Activated naive CD8-positive, alpha-beta T cell treated with anti-CD3 and anti-CD28 coated beads, Interleukin-2, amount 10 ng/mL, durations not matched to agents 7 days and 5 days (primary cell): ENCODE data around the gene LDLRAD3. TPM values are rescaled to one million over a fixed set of nuclear protein-coding genes. Genes with fewer than 3 reads are reported as not detected.

Source experiments
- ATAC-seq: fragments of 150-1000 bp; cut with Tn5 transposase; one replicate; pipeline ENCODE4 v1.10.0; 2021; ENCODE audit warnings: low read depth, moderate library complexity
- POLR2A ChIA-PET: fragments of 350-600 bp; sonication (Branson Sonifier 250); formaldehyde crosslinking; loops from one replicate; lab custom pipeline; 2021; ENCODE audit warnings: antibody characterized with exemption; lab: Charles Lee
- DNase-seq: peaks from one replicate; pipeline ENCODE4 v3.0.0; 2021
- H3K27ac Mint-ChIP-seq: one replicate; pipeline ENCODE4 v1.8.0; 2022; ENCODE audit warnings: mild to moderate bottlenecking, mixed read lengths
- H3K27me3 Mint-ChIP-seq: one replicate; pipeline ENCODE4 v1.8.0; 2022; ENCODE audit warnings: mild to moderate bottlenecking, moderate library complexity, mixed read lengths
- H3K36me3 Mint-ChIP-seq: one replicate; pipeline ENCODE4 v1.8.0; 2021; ENCODE audit warnings: mild to moderate bottlenecking, mixed read lengths
- H3K4me1 Mint-ChIP-seq: one replicate; pipeline ENCODE4 v1.8.0; 2021; ENCODE audit warnings: mixed read lengths
- H3K4me3 Mint-ChIP-seq: one replicate; pipeline ENCODE4 v1.8.0; 2022; ENCODE audit warnings: mild to moderate bottlenecking, moderate library complexity, mixed read lengths
- H3K9me3 Mint-ChIP-seq: one replicate; pipeline ENCODE4 v1.8.0; 2021; ENCODE audit warnings: mixed read lengths
- total RNA-seq, 2 experiments: library from RNA; stranded (reverse); gene quantifications; one replicate each; pipeline ENCODE4 v1.2.3, GENCODE V29; 2021

LDLRAD3 gene
- total RNA-seq, 2 experiments from 2014 or later = 0.09 TPM; not detected in 1

GRCh38 chr11:35974882-35975589 is 31.2 kb downstream of the LDLRAD3 start:
- ATAC-seq (no peak), DNase-seq (no peak)
- no peaks in the 10 kb centered on the region for H3K4me1 Mint-ChIP-seq
- H3K4me3 Mint-ChIP-seq = no peak overlapping the region
- peaks cover 3% of the 10 kb centered on the region for H3K9me3 Mint-ChIP-seq
- no peak overlapping the region for H3K27ac Mint-ChIP-seq
- POLR2A ChIA-PET = no interaction called here
- peaks cover 5% of the 10 kb centered on the region for H3K27me3 Mint-ChIP-seq
- no peaks in the 10 kb centered on the region for H3K36me3 Mint-ChIP-seq

DNA sequence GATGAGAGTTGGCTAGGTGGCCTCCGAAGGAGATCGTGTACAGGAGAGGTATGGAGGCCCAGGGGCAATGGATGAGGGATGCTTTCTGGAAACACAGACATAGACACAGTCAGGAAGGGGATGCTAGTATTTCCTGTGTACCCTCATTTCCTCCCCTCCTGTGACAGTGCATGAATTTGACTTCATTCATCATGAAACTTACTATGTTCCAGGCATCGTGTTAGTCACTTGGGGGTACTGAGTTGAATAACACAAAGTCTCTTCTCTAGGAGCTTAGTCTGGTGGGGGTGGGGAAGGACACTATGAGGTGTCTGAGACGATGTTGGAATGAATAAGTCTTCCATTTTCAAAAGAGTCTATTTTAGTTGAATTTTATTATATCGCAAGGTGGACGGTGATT is 32.6 kb downstream of the LDLRAD3 start:
- ATAC-seq (no peak), DNase-seq (no peak)
- H3K4me3 Mint-ChIP-seq = no peak overlapping the region
- no peaks in the 10 kb centered on the region for H3K4me1 Mint-ChIP-seq
- H3K27me3 Mint-ChIP-seq = peaks cover 4% of the 10 kb centered on the region
- no peak overlapping the region for H3K27ac Mint-ChIP-seq
- H3K9me3 Mint-ChIP-seq = peaks cover 3% of the 10 kb centered on the region
- H3K36me3 Mint-ChIP-seq = no peaks in the 10 kb centered on the region
- POLR2A ChIA-PET = no interaction called here

- Mint-ChIP-seq H3K4me1 (no peaks in the 10 kb centered on the region), H3K27me3 (peaks cover 2% of the 10 kb centered on the region), H3K36me3 (no peaks in the 10 kb centered on the region), H3K27ac (no peak overlapping the region), H3K4me3 (no peak overlapping the region), H3K9me3 (peaks cover under 1% of the 10 kb centered on the region)
- DNase-seq (no peak), ATAC-seq (no peak)
- POLR2A ChIA-PET = no interaction called here
Measured at GRCh38 chr11:35978183-35978582, 34.3 kb downstream of the LDLRAD3 start.

DNA sequence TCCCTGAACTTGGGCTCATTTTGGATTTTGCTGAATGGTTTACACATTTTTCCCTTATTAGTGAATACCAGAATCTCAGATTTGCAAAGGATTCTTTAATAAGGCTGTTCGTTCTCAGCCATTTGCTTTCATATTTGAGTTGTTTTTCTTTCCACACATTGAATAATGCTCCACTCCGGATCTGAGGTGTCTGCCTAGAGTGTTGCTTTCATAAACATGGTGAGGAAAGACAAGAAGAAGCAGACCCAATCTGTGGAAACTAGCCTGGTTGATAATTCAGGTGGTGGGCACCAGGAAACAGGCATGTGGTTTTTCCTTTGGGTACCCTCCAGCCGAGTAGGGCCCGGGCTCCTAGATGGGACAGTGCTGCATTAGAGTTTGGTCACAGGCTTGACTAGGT is 35.0 kb downstream of the LDLRAD3 start:
- peaks cover 2% of the 10 kb centered on the region for H3K27me3 Mint-ChIP-seq
- no peaks in the 10 kb centered on the region for H3K36me3 Mint-ChIP-seq
- DNase-seq = no peak
- H3K27ac Mint-ChIP-seq = no peak overlapping the region
- no peaks in the 10 kb centered on the region for H3K9me3 Mint-ChIP-seq
- ATAC-seq = no peak
- no peak overlapping the region for H3K4me3 Mint-ChIP-seq
- POLR2A ChIA-PET = no interaction called here
- no peaks in the 10 kb centered on the region for H3K4me1 Mint-ChIP-seq

DNA sequence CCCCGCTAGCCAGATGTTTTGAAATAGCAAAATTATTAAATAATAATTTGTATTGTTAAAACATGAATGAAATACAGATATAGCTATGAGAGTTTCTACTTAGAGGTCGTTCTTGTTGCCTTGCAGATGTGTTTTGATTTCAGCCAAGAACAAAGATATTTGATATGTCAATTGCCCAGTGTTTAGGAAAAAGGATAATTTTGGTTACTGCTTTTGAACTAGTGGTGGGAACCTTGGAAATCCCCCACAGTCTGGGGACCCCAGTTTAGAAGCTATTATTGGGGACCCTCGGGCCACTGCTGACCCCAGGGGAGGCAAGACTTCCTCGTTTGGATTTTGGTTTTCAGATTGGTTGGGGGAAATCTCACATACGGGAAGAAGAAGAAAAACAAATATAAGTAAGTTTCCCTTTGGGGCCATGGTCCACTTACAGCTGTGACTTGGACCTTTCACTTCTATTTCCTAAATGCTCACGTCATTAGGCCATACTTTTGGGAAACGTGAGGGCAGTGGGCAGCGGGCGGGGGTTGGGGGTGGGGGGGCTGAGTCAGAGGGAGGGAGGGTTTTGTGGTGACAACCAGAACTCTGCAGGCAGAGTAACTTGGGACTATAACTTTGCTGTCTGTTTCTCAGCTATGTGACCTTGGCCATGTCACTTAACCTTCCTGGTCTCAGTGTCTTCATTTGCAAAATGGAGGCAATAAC is 37.0 kb downstream of the LDLRAD3 start:
- Mint-ChIP-seq H3K9me3 (peaks cover 1% of the 10 kb centered on the region), H3K4me1 (no peaks in the 10 kb centered on the region), H3K27me3 (peaks cover 6% of the 10 kb centered on the region), H3K36me3 (no peaks in the 10 kb centered on the region), H3K4me3 (no peak overlapping the region), H3K27ac (no peak overlapping the region)
- POLR2A ChIA-PET = no interaction called here
- no peak for ATAC-seq
- no peak for DNase-seq

DNA sequence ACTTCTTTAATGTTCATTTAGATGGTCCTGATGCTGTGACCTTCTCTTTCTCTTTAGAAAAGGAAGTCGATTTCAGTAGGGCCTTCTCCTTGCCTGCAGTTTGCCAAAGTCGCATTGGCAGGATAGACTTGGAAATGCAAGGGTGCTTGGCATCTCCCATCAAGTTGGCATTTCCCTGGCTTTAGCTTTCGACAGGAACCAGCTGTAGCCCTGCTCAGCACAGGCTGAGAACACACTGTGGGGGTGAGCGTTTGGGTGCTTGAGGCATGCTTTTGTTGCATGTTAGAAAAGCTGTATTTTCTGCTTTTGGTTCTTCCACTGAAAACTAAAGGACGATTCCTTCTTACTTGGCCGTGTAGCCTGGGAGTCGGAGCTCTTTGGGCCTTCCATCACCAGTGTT is 37.7 kb downstream of the LDLRAD3 start:
- H3K27me3 Mint-ChIP-seq = peaks cover 6% of the 10 kb centered on the region
- no peak for ATAC-seq
- no peaks in the 10 kb centered on the region for H3K36me3 Mint-ChIP-seq
- no peak overlapping the region for H3K27ac Mint-ChIP-seq
- H3K9me3 Mint-ChIP-seq = peaks cover 1% of the 10 kb centered on the region
- H3K4me1 Mint-ChIP-seq = no peaks in the 10 kb centered on the region
- no peak overlapping the region for H3K4me3 Mint-ChIP-seq
- POLR2A ChIA-PET = no interaction called here
- no peak for DNase-seq

- Mint-ChIP-seq H3K4me1 (no peaks in the 10 kb centered on the region), H3K27ac (no peak overlapping the region), H3K27me3 (peaks cover 6% of the 10 kb centered on the region), H3K9me3 (peaks cover 1% of the 10 kb centered on the region), H3K4me3 (no peak overlapping the region), H3K36me3 (no peaks in the 10 kb centered on the region)
- ATAC-seq (no peak), DNase-seq (no peak)
- POLR2A ChIA-PET = no interaction called here
Measured at GRCh38 chr11:35982061-35982460, 38.2 kb downstream of the LDLRAD3 start.

- no peaks in the 10 kb centered on the region for H3K36me3 Mint-ChIP-seq
- H3K4me1 Mint-ChIP-seq = no peaks in the 10 kb centered on the region
- no peak for DNase-seq
- POLR2A ChIA-PET = no interaction called here
- H3K27me3 Mint-ChIP-seq = peaks cover 6% of the 10 kb centered on the region
- no peak for ATAC-seq
- H3K9me3 Mint-ChIP-seq = peaks cover 1% of the 10 kb centered on the region
- no peak overlapping the region for H3K27ac Mint-ChIP-seq
- H3K4me3 Mint-ChIP-seq = no peak overlapping the region
Measured at GRCh38 chr11:35983981-35984380, 40.1 kb downstream of the LDLRAD3 start.

DNA sequence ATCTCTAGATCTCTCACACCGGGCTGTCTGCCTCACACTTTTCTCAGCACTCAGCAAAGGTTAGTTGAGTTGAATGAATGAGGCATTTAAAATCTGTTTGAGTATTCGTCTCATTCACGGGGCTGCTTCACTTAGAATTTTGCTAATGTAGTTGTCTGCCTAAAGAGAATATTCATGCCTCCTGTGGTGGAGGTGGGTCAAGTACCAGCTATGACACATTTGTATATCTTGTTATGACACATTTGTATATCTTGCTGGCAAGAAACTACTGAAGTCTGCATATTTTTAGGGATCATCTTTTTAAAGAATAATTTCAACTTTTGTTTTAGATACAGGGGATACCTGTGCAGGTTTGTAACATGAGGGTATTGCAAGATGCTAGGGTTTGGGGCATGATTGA is 43.1 kb downstream of the LDLRAD3 start:
- H3K9me3 Mint-ChIP-seq = peaks cover 1% of the 10 kb centered on the region
- no peaks in the 10 kb centered on the region for H3K4me1 Mint-ChIP-seq
- POLR2A ChIA-PET = no interaction called here
- H3K27ac Mint-ChIP-seq = no peak overlapping the region
- H3K36me3 Mint-ChIP-seq = no peaks in the 10 kb centered on the region
- no peak overlapping the region for H3K4me3 Mint-ChIP-seq
- ATAC-seq (no peak), DNase-seq (no peak)
- peaks cover 22% of the 10 kb centered on the region for H3K27me3 Mint-ChIP-seq

- peaks cover 20% of the 10 kb centered on the region for H3K4me1 Mint-ChIP-seq
- H3K27me3 Mint-ChIP-seq = peaks cover 36% of the 10 kb centered on the region
- no peaks in the 10 kb centered on the region for H3K36me3 Mint-ChIP-seq
- H3K9me3 Mint-ChIP-seq = peaks cover 5% of the 10 kb centered on the region
- H3K27ac Mint-ChIP-seq = no peak overlapping the region
- no peak overlapping the region for H3K4me3 Mint-ChIP-seq
- POLR2A ChIA-PET = no interaction called here
- no peak for DNase-seq
- no peak for ATAC-seq
Measured at GRCh38 chr11:35990170-35990569, 46.3 kb downstream of the LDLRAD3 start.

GRCh38 chr11:35990816-35991215 is 47.0 kb downstream of the LDLRAD3 start:
- POLR2A ChIA-PET = no interaction called here
- Mint-ChIP-seq H3K27ac (no peak overlapping the region), H3K4me3 (no peak overlapping the region), H3K4me1 (peaks cover 20% of the 10 kb centered on the region), H3K27me3 (peaks cover 41% of the 10 kb centered on the region), H3K9me3 (peaks cover 8% of the 10 kb centered on the region), H3K36me3 (no peaks in the 10 kb centered on the region)
- ATAC-seq (no peak), DNase-seq (no peak)

DNA sequence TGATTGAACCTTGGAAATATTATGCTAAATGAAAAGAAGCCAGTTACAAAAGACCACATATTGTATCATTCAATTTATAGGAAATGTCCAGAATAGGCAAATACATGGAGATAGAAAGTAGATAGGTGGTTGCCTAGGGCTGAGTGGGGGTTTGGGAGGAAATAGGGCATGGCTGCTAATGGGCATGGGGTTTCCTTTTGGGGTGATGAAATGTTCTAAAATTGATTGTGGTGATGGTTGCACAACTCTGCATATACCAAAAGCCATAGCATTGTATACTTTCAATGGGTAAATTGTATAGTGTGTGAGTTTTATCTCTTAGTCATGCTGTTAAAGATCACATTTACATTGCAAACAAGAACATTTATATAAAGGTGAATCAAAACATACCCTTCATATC is 48.7 kb downstream of the LDLRAD3 start:
- POLR2A ChIA-PET = no interaction called here
- DNase-seq (no peak), ATAC-seq (no peak)
- H3K4me3 Mint-ChIP-seq = no peak overlapping the region
- peaks cover 20% of the 10 kb centered on the region for H3K4me1 Mint-ChIP-seq
- H3K27ac Mint-ChIP-seq = no peak overlapping the region
- peaks cover 2% of the 10 kb centered on the region for H3K36me3 Mint-ChIP-seq
- peaks cover 49% of the 10 kb centered on the region for H3K27me3 Mint-ChIP-seq
- H3K9me3 Mint-ChIP-seq = peaks cover 11% of the 10 kb centered on the region

- no peak overlapping the region for H3K27ac Mint-ChIP-seq
- peak overlapping the region; percentile 54 for H3K4me3 Mint-ChIP-seq
- H3K4me1 Mint-ChIP-seq = peaks cover 20% of the 10 kb centered on the region
- peaks cover 50% of the 10 kb centered on the region for H3K27me3 Mint-ChIP-seq
- POLR2A ChIA-PET = no interaction called here
- peaks cover 11% of the 10 kb centered on the region for H3K9me3 Mint-ChIP-seq
- DNase-seq (no peak), ATAC-seq (peak; percentile 78)
- peaks cover 2% of the 10 kb centered on the region for H3K36me3 Mint-ChIP-seq
Measured at GRCh38 chr11:35994421-35994820, 50.6 kb downstream of the LDLRAD3 start.

- Mint-ChIP-seq H3K27me3 (peaks cover 41% of the 10 kb centered on the region), H3K36me3 (peaks cover 2% of the 10 kb centered on the region), H3K4me3 (no peak overlapping the region), H3K4me1 (peaks cover 20% of the 10 kb centered on the region), H3K9me3 (peaks cover 11% of the 10 kb centered on the region), H3K27ac (no peak overlapping the region)
- DNase-seq (no peak), ATAC-seq (no peak)
- POLR2A ChIA-PET = no interaction called here
Measured at GRCh38 chr11:35995681-35996271, 51.9 kb downstream of the LDLRAD3 start.
